Middle frontal gyrus (tissue), 1 donor: ENCODE measurements around the gene KCNJ11.

Experiments
- DNase-seq: peaks from one replicate; pipeline ENCODE4 v3.0.0-alpha.2; 2015; ENCODE audit warnings: low spot score; ENCODE audit errors: extremely low spot score

Gene KCNJ11

GRCh38 chr11:17408641-17409040 is 20.2 kb upstream of the KCNJ11 start:
- no peak for DNase-seq

DNA sequence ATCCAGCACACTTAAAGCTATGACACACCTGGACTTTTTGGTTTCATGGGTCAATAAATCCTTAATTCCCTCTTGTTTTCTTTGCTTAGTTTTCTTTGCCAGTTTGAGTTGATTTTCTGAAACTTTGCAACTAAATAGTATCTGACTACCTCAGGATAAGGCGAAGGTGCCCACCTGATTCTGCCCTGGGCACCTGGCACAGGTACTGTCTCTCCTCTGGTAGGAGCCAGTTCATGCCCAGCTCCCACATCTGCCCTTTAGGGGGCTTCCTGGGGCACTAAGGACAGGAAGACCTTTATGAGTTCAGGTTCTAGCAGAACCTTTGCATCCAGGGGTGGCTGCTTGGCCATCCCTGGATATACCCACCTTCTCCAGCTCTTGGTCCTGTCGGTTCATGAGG is 19.6 kb upstream of the KCNJ11 start:
- DNase-seq = no peak

- DNase-seq = no peak
Observed at GRCh38 chr11:17407575-17407974, 19.1 kb upstream of the KCNJ11 start.

- no peak for DNase-seq
Observed at GRCh38 chr11:17406818-17407149, 18.3 kb upstream of the KCNJ11 start.

GRCh38 chr11:17406082-17406817 is 17.8 kb upstream of the KCNJ11 start:
- DNase-seq = no peak

DNA sequence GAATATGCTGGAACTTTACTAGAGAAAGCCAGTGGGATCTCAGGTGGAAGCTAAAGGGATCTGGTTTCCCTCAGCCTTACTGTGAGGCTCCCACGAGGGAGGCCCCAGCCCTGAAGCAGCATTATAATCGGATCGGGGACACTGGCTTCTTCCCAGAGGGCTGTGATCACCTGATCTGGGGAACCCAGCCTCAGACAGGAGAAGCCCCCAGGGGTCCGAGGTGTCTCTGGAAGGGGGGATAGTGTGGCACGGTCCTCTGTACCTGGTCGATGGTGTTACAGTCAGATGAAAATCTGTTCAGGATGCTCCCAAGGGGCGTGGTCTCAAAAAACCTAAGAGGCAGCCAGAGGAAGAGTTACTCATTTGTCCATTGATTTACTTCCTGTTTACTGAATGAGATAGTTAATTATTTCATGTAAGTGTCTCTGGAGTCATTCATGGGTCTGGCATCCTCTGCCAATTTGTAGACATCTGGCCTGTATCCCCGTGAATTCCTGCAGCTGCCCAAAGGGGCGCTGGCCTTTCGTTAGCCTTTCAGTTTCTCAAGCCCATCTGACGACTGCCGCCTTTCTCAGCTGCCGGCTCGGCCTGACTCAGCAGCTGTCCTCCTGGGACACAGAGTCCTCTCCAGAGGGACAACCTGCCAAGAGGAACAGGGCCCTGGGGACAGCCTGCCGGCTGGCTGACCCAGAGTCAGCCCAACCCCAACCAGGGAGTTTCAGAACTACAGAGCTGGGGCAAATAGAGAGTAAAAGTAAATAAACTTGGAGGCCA is 17.0 kb upstream of the KCNJ11 start:
- no peak for DNase-seq

GRCh38 chr11:17403980-17404759 is 15.7 kb upstream of the KCNJ11 start:
- no peak for DNase-seq

DNA sequence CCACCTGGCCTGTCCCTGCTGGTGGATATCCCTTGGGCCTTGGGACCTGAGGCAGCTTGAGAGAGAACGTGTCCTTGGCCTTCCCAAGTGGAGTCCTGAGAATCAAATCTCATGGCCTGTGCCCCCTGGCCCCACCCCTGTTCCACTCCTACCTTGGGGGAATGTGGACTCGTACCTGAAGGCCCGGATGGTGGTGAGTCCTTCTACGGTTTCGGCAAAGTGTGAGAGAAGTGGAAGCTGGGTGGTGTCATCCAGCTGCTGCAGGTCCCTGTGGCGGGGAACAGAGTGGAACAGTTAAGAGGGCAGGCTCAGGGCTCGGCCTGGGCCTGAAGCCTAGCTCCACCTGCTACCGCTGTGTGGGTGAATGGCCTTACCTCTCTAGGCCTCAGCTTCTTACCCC is 14.0 kb upstream of the KCNJ11 start:
- no peak for DNase-seq

GRCh38 chr11:17401841-17402240 is 13.4 kb upstream of the KCNJ11 start:
- DNase-seq = no peak

DNA sequence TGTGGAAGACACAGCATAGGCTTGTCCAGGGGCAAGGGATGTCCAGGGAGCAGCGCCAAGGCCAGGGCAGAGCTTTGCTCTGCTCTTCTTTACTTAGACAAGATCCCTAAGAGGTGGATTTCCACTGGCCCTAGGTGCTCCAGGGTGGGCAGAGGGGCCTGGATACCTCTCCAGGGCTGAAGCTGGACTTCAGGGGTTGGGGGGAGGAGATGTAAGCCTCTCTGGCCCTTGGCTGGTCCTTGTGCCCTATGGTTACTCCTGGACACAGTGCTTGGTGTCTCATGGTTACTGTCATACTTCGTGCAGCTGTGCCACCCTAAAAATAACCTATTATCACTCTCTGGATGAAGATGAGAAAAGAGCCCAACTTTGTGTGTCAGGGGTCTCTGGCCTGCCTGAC is 12.9 kb upstream of the KCNJ11 start:
- no peak for DNase-seq

DNA sequence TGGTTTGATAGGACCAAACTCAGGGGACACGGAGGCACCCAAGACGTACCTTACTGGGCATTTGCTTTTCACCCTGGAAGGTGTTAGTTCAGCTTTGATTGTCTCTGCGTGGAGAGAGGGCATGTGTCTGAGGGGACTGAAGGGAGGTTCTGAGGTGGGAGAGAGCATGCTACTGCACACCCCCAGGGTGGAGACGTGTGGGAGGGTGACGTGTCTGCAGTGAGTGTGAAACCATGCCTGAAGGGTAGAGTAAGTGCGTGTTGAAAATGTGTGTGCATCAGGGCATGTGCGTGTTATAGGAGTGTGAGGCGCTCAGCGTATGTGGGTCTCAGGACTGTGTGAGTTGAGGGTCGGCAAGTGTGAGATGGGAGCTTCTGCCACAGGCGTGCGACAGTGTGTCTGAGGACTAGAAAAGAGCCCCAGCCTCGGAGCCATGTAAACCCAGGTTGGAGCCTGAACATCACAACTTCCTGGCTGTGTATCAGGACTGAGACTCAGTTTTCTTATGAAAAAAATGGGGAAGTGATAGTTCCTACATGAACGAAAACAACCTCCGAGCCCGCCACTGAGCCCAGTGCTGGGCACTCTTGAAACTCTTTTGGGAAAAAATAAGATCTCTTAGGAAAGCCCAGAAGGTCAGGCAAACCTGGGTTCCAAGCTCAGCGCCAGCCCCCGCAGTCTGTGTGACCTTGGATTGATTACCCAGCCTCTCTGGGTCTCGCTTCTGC is 11.8 kb upstream of the KCNJ11 start:
- no peak for DNase-seq

DNA sequence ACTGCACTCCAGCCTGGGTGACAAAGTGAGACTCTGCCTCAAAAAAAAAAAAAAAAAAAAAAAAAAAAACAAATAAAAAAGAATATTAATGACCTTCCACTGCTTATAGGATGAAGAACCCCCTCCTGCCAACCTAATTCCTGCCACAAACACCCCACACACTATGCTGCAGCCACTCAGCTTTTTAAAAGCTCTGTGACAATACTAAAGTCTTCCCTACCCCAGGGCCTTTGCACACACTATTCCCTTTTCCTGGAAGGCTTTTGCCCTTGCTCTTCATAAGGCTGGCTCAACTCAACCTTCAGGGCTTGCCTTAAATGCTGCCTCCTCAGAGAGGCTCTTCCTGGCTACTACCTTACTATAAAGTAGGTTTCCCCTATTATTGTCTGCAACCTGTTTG is 10.8 kb upstream of the KCNJ11 start:
- DNase-seq = no peak

GRCh38 chr11:17397311-17398002 is 9.0 kb upstream of the KCNJ11 start:
- DNase-seq = no peak

DNA sequence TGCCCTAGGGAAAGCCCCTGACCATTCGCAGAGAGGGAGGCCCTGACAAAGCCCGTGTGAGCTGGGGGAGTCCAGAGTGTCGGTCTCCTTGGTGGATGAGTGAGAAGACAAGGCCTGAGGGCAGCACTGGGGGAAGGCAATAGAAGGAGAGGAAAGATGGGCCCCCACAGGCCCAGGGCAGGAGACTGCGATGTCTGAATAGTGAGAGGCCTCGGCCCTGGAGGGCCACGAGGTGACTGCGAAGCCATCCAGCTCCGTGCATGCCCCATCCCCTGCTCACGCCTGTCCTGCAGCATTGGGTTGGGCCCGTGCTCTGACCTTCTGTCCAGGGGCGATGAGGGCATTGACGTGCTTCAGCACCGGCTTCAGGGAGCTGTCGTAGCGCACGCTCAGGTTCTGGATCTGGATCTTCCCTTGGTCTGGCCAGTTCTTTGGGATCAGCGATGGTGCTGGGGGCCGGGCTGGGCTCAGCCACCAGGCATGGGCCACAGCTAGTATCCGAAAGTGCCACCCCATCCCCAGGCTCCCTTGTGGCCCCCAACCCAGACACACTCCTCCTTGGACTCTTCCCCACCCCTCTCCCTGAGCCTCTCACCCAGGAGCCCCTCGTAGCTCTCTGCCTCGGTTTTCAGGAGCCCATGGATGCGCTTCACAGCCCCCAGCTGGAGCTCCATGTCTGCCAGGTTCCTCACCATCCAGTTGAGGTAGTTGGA is 8.3 kb upstream of the KCNJ11 start:
- no peak for DNase-seq

DNA sequence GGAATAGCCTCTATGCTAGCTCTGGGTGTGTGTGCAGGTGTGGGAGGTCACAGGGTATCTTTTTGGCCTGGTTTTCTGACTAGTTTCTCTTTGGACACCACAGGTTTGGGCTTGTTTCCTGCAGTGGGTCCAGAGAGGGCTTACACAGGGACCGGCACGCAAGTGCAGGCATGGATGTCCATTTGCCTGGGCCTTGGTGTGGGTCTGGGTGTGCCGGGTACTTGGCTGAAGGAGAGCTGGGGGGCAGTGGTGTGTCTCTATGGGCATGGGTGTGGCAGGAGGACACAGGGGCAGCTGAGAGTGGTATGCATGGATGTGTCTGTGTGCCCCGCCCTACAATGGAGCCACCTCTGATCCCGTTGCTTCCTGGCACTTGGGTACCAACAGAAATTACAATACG is 7.5 kb upstream of the KCNJ11 start:
- no peak for DNase-seq

DNA sequence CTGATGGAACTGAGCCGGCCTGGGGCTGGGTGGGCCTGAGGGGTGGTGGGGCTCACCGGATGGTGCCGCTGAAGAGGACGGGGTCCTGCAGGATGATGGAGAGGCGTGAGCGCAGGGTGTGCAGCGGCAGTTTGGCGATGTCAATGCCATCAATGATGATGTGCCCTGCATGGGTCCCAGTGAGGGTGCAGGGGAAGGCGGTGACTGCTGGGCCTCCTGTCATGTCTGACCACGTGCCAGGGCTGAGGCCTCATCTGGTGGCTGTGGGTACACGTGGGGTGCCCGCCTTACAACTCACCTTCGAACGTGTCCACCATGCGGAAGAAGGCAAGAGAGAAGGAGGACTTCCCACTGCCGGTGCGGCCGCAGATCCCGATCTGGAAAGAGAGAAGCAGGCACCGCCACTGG is 7.1 kb upstream of the KCNJ11 start:
- DNase-seq = no peak

GRCh38 chr11:17394743-17395390 is 6.4 kb upstream of the KCNJ11 start:
- DNase-seq = no peak

DNA sequence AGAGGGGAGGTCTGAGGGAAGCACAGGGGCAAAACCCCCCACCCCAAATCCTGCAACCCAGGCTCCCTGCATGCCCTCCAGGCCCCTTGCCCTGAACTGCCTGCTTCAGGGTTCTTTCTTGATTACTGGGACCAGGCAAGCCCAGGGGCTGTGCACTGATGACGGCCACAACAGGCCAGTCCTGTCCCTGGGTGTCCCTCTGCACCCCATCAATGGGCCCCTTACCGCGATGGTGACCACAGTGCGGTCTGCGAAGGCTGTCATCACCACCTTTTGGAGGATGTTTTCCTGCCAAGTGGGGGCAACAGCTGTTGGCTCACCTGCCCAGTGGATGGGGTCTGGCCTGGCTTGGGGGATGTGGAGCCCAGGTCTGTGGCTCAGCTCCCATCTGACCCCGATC is 5.0 kb upstream of the KCNJ11 start:
- no peak for DNase-seq

DNA sequence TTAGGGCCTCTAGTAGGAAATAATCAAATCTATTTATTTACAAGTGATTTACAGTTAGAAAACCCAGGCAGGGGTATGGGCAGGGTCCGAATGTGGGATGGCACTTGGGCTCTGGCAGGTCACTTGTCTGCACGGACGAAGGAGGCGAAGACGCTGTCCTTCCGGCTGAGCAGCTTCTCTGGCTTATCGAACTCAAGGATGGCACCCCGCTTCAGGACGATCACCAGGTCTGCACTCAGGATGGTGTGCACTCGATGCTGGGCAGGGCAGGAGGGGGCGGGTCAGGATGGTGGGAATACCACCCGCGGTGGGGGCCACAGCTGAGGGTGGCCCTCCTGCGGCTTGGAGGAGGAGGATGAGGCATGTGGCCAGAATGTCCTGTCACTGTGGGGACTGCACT is 4.4 kb upstream of the KCNJ11 start:
- DNase-seq = no peak
